Measurements from ENCODE around the gene MMP27. TPM values are rescaled to one million over a fixed set of nuclear protein-coding genes. Genes with fewer than 3 reads are reported as not detected.
A peak's percentile ranks its signal among the peaks of the same experiment; 100 is the strongest.

Gene MMP27
- total and polyA plus RNA-seq, 4 donors, result 0.50 TPM; not detected in 3

DNA sequence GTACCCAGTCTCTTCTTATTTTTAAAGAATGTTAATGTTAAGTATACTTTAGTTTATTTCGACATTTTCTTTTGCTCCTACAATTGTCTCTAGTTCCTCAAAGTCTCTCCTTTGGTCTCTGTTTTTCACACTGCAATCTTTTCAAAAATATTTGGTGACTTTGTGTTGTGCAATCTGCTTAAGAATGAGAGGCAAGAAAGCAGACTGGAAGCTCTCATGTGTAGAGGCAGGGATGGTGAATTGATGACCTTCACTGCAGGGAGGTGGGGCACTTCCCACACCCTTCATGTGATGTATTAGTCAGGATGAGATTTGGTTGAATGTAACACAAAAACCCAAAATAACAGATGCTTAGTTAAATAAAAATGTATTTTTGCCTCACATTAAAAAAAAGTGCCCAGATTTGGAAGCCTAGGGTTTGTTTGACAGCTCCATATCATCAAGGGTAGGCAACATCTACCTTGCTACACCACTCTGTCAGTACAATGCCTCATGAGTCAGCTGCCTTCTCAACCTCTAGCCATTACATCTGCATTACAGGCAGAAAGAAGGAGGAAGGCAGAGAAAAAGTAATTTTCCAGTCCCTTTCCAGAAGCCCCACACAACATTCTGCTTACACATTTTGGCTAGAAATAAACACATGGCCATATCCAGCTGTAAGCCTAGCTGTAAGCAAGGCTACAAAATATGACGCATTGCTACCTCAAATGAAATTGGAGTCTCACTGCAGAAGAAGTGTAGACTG, 3.8 kb upstream of the MMP27 start:
- Histone ChIP-seq H3K36me3 (ENCODE audit: control insufficient read depth in 1 of 2, insufficient read depth in 2 of 2, low read length in 1 of 2) (no peaks in the 10 kb centered on the region), H3K27ac (ENCODE audit: low read depth in 1 of 2, low read length in 2 of 2) (no peak overlapping the region), H3K4me3 (ENCODE audit: low read length in 2 of 2) (no peak overlapping the region), H3K9me3 (ENCODE audit: control insufficient read depth, low read length) (no peaks in the 10 kb centered on the region), H3K4me1 (ENCODE audit: control insufficient read depth in 1 of 2, insufficient read depth in 2 of 2, low read length in 2 of 2) (no peaks in the 10 kb centered on the region), H3K27me3 (ENCODE audit: control insufficient read depth in 1 of 2, insufficient read depth in 2 of 2, low read length in 1 of 2) (no peaks in the 10 kb centered on the region)
- ATAC-seq (ENCODE audit: low FRiP score), result no peak
- intact Hi-C loops (cut with DNase I), result no loop called here
- DNase-seq, result no peak
- 88 to 89% methylated on average over 2 of the region's 2 CpGs for WGBS, 2 donors

DNA sequence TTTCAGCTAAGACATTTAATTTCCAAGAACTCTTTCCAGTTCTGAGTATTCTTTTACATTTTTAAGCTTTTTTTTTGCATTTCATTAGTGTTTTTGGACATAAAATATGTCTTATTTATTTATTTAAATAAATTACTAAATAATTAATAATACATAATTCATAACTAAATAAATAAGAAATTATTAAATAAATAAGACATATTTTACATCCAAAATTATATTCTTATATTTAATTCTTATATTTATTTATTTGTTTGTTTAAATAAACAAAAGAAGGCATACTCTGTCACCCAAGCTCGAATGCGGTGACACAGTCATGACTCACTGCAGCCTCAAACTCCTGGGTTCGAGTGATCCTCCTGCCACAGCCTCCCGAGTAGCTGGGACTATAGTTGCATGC, 3.1 kb upstream of the MMP27 start:
- H3K27ac ChIP-seq (ENCODE audit: low read depth in 1 of 2, low read length in 2 of 2), result no peak overlapping the region
- intact Hi-C loops (cut with DNase I), result no loop called here
- H3K9me3 ChIP-seq (ENCODE audit: control insufficient read depth, low read length), result no peaks in the 10 kb centered on the region
- 59 to 72% methylated on average over 4 of the region's 4 CpGs for WGBS, 2 donors
- H3K36me3 ChIP-seq (ENCODE audit: control insufficient read depth in 1 of 2, insufficient read depth in 2 of 2, low read length in 1 of 2), result no peaks in the 10 kb centered on the region
- DNase-seq (no peak), ATAC-seq (ENCODE audit: low FRiP score) (no peak)
- H3K27me3 ChIP-seq (ENCODE audit: control insufficient read depth in 1 of 2, insufficient read depth in 2 of 2, low read length in 1 of 2), result no peaks in the 10 kb centered on the region
- H3K4me1 ChIP-seq (ENCODE audit: control insufficient read depth in 1 of 2, insufficient read depth in 2 of 2, low read length in 2 of 2), result no peaks in the 10 kb centered on the region
- H3K4me3 ChIP-seq (ENCODE audit: low read length in 2 of 2), result no peak overlapping the region

DNA sequence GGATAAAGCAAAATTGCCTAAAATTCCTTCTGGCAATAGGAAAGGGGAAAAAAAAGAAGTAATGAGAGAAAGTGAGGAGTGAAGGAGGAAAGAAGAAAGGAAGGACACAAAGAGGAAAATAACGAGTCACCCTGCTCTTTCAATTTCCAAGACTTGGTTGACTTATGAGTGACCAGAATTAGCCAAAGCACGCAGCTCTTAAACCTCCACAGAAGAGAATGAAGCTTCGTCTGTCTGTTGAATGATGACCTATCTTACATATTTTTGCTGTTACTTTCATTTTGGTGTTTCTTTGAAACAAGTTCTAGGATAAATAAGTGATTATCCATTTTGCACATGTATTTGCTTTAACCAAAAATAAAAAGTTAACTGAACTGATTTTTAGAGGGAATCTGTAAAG, 728 bp downstream of the MMP27 start:
- 66 to 73% methylated on average over 3 of the region's 3 CpGs for WGBS, 2 donors
- ATAC-seq (ENCODE audit: low FRiP score) (no peak), DNase-seq (no peak)
- Histone ChIP-seq H3K4me1 (ENCODE audit: control insufficient read depth in 1 of 2, insufficient read depth in 2 of 2, low read length in 2 of 2) (no peaks in the 10 kb centered on the region), H3K4me3 (ENCODE audit: low read length in 2 of 2) (no peak overlapping the region), H3K27me3 (ENCODE audit: control insufficient read depth in 1 of 2, insufficient read depth in 2 of 2, low read length in 1 of 2) (no peaks in the 10 kb centered on the region), H3K36me3 (ENCODE audit: control insufficient read depth in 1 of 2, insufficient read depth in 2 of 2, low read length in 1 of 2) (no peaks in the 10 kb centered on the region), H3K9me3 (ENCODE audit: control insufficient read depth, low read length) (no peaks in the 10 kb centered on the region), H3K27ac (ENCODE audit: low read depth in 1 of 2, low read length in 2 of 2) (no peak overlapping the region)
- intact Hi-C loops (cut with DNase I), result no loop called here

DNA sequence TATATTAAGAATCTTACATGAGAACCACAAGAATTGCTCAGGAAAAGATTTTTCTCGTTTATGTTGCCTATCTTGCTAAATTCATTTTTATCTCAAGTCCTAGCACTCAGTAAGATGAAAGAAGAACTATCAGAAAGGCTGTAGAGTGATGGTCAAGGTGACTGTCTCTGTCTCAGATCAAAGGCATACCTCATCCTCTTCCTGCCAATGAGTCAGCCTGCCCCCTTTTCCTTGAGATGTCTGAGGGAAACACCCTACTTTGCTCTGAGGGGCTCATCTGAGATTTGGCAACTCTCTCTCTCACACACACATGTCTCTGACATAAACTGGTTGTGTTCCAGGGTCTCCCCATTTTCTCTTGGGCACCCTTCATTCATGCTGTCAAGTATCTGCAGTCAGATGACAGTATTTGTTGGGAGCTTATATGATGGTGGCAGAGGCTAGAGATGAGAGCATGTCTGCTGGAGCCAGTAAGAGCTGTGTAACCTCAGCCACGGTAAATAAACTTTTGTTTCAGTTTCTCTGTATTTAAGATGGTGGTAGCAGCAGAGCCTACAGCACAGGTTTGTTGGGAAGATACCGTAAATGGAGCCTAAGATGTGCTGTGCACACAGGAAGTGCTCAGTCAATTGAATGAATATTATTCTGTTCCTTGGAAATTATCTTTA, 1.6 kb downstream of the MMP27 start:
- no peaks in the 10 kb centered on the region for H3K36me3 ChIP-seq (ENCODE audit: control insufficient read depth in 1 of 2, insufficient read depth in 2 of 2, low read length in 1 of 2)
- 73 to 82% methylated on average over 3 of the region's 3 CpGs for WGBS, 2 donors
- H3K27me3 ChIP-seq (ENCODE audit: control insufficient read depth in 1 of 2, insufficient read depth in 2 of 2, low read length in 1 of 2), result no peaks in the 10 kb centered on the region
- intact Hi-C loops (cut with DNase I), result no loop called here
- H3K9me3 ChIP-seq (ENCODE audit: control insufficient read depth, low read length), result no peaks in the 10 kb centered on the region
- H3K4me1 ChIP-seq (ENCODE audit: control insufficient read depth in 1 of 2, insufficient read depth in 2 of 2, low read length in 2 of 2), result no peaks in the 10 kb centered on the region
- ATAC-seq (ENCODE audit: low FRiP score), result no peak
- H3K27ac ChIP-seq (ENCODE audit: low read depth in 1 of 2, low read length in 2 of 2), result no peak overlapping the region
- no peak for DNase-seq
- H3K4me3 ChIP-seq (ENCODE audit: low read length in 2 of 2), result no peak overlapping the region

DNA sequence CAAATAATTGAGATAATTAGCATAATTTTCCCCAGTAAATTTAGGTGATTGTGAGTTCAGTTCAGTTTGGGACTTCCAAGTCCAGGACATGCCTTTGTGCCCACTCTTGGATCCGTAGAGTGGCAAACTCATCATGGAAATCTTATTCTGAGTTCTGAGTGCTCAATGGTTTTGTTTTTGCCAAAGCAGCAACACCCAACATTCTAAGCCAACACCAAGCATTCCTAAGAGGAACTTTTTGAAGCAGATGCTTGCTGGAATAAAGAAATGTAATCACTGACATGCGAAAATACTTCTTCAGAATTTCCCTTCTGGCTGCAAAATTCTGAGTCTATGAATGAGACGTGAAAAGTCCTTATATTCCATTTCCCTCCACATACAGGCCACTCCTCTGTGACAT, 10.4 kb downstream of the MMP27 start:
- no peak overlapping the region for H3K27ac ChIP-seq (ENCODE audit: low read depth in 1 of 2, low read length in 2 of 2)
- WGBS, 2 donors, result 75 to 78% methylated on average over 3 of the region's 3 CpGs
- ATAC-seq (ENCODE audit: low FRiP score) (no peak), DNase-seq (no peak)
- H3K9me3 ChIP-seq (ENCODE audit: control insufficient read depth, low read length), result no peaks in the 10 kb centered on the region
- H3K4me3 ChIP-seq (ENCODE audit: low read length in 2 of 2), result no peak overlapping the region
- intact Hi-C loops (cut with DNase I), result no loop called here
- H3K4me1 ChIP-seq (ENCODE audit: control insufficient read depth in 1 of 2, insufficient read depth in 2 of 2, low read length in 2 of 2), result no peaks in the 10 kb centered on the region
- H3K27me3 ChIP-seq (ENCODE audit: control insufficient read depth in 1 of 2, insufficient read depth in 2 of 2, low read length in 1 of 2), result no peaks in the 10 kb centered on the region
- H3K36me3 ChIP-seq (ENCODE audit: control insufficient read depth in 1 of 2, insufficient read depth in 2 of 2, low read length in 1 of 2), result no peaks in the 10 kb centered on the region

DNA sequence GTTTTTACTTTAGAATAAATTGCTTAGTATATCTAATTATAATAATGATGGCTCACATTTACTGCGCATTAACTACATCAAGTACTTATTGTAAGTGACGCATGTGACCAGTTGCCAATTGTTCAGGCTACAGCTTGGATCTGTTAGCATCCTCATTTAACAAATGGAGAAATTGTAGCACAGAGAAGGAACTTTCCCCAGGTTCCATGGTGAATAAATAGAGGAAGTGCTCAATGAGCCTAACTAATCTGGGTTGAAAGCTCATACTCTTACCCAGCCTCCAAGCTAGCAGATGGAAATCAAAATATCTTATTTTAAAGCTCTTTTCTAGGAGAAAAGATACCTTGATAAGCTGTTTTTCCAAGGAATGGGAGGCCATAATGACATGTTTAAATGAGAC, 19.8 kb downstream of the MMP27 start:
- Histone ChIP-seq H3K4me3 (ENCODE audit: low read length in 2 of 2) (no peak overlapping the region), H3K27me3 (ENCODE audit: control insufficient read depth in 1 of 2, insufficient read depth in 2 of 2, low read length in 1 of 2) (no peaks in the 10 kb centered on the region), H3K4me1 (ENCODE audit: control insufficient read depth in 1 of 2, insufficient read depth in 2 of 2, low read length in 2 of 2) (no peaks in the 10 kb centered on the region), H3K36me3 (ENCODE audit: control insufficient read depth in 1 of 2, insufficient read depth in 2 of 2, low read length in 1 of 2) (no peaks in the 10 kb centered on the region), H3K27ac (ENCODE audit: low read depth in 1 of 2, low read length in 2 of 2) (no peak overlapping the region), H3K9me3 (ENCODE audit: control insufficient read depth, low read length) (no peaks in the 10 kb centered on the region)
- DNase-seq, result no peak
- 92 to 98% methylated on average over 2 of the region's 2 CpGs for WGBS, 2 donors
- ATAC-seq (ENCODE audit: low FRiP score), result no peak
- intact Hi-C loops (cut with DNase I), result no loop called here

DNA sequence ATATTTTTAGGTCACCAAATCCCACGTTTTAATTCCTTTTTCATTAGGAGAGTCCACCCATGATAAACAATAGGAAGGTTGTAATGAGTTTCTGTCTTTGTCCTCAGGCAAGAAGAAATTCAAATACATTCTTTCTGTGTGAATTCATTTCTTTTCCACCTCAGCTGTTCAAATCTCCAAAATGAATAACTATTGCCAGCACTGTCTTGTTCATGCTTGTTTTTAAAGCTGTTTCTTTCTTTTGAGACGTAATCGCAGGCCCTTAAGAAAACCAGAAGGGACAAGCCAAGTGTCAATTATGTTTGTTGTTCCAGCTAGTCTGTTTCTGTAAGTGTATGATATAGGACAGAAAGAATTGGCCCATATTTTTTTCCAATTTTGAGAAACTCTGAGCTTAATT, 20.2 kb downstream of the MMP27 start:
- H3K4me3 ChIP-seq (ENCODE audit: low read length in 2 of 2), result no peak overlapping the region
- H3K27ac ChIP-seq (ENCODE audit: low read depth in 1 of 2, low read length in 2 of 2), result no peak overlapping the region
- DNase-seq, result no peak
- no peaks in the 10 kb centered on the region for H3K9me3 ChIP-seq (ENCODE audit: control insufficient read depth, low read length)
- H3K4me1 ChIP-seq (ENCODE audit: control insufficient read depth in 1 of 2, insufficient read depth in 2 of 2, low read length in 2 of 2), result no peaks in the 10 kb centered on the region
- no peaks in the 10 kb centered on the region for H3K27me3 ChIP-seq (ENCODE audit: control insufficient read depth in 1 of 2, insufficient read depth in 2 of 2, low read length in 1 of 2)
- WGBS, 2 donors, result 14 to 16% methylated on average over 3 of the region's 3 CpGs
- no peaks in the 10 kb centered on the region for H3K36me3 ChIP-seq (ENCODE audit: control insufficient read depth in 1 of 2, insufficient read depth in 2 of 2, low read length in 1 of 2)
- intact Hi-C loops (cut with DNase I), result no loop called here
- ATAC-seq (ENCODE audit: low FRiP score), result no peak

DNA sequence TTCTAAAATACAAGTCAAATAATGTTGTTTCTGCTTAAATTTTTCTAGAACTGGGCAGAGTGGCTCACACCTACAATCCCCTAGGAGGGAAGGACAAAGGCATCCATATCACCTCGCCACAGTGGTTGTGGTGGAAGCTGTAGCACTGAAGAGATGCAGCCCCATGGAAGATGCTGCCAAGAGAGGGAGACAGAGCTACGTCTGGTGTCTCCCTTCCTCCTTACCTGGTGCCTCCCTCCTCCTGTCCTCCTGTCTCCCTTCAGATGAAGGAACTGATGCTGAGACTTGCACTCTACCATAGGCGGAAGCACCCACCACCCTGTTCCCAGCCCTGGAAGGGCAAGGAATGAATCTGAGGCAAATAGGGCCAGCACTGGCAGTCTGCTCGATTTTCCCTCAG, 22.3 kb downstream of the MMP27 start:
- H3K27ac ChIP-seq (ENCODE audit: low read depth in 1 of 2, low read length in 2 of 2), result no peak overlapping the region
- intact Hi-C loops (cut with DNase I), result no loop called here
- WGBS, 2 donors, result 54 to 58% methylated on average over 4 of the region's 4 CpGs
- H3K27me3 ChIP-seq (ENCODE audit: control insufficient read depth in 1 of 2, insufficient read depth in 2 of 2, low read length in 1 of 2), result no peaks in the 10 kb centered on the region
- DNase-seq (no peak), ATAC-seq (ENCODE audit: low FRiP score) (no peak)
- H3K9me3 ChIP-seq (ENCODE audit: control insufficient read depth, low read length), result no peaks in the 10 kb centered on the region
- no peaks in the 10 kb centered on the region for H3K4me1 ChIP-seq (ENCODE audit: control insufficient read depth in 1 of 2, insufficient read depth in 2 of 2, low read length in 2 of 2)
- H3K36me3 ChIP-seq (ENCODE audit: control insufficient read depth in 1 of 2, insufficient read depth in 2 of 2, low read length in 1 of 2), result no peaks in the 10 kb centered on the region
- H3K4me3 ChIP-seq (ENCODE audit: low read length in 2 of 2), result no peak overlapping the region

DNA sequence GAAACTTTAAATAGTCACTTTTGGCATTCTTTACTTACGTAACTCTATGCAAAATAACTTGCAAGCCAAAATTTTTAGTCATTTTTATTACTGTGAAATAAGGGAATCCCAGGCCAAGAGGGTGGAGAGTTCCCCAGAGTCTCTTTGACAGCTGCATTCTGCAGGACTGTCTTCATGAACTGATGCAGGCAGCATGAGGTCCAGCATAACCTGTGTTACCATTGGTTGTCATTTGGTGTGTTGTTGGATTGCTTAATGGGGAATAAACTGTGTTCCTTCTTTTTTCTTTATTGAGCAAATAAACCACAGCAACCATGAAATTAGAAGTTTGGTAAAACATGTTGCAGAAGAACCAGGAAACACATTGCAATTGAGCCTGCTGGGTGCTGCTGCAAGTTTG, 24.6 kb downstream of the MMP27 start:
- intact Hi-C loops (cut with DNase I), result no loop called here
- H3K27me3 ChIP-seq (ENCODE audit: control insufficient read depth in 1 of 2, insufficient read depth in 2 of 2, low read length in 1 of 2), result no peaks in the 10 kb centered on the region
- 3 to 4% methylated on average over 1 of the region's 1 CpG for WGBS, 2 donors
- no peak overlapping the region for H3K27ac ChIP-seq (ENCODE audit: low read depth in 1 of 2, low read length in 2 of 2)
- ATAC-seq (ENCODE audit: low FRiP score), result peak; percentile 70
- H3K4me3 ChIP-seq (ENCODE audit: low read length in 2 of 2), result no peak overlapping the region
- no peaks in the 10 kb centered on the region for H3K9me3 ChIP-seq (ENCODE audit: control insufficient read depth, low read length)
- H3K36me3 ChIP-seq (ENCODE audit: control insufficient read depth in 1 of 2, insufficient read depth in 2 of 2, low read length in 1 of 2), result no peaks in the 10 kb centered on the region
- no peaks in the 10 kb centered on the region for H3K4me1 ChIP-seq (ENCODE audit: control insufficient read depth in 1 of 2, insufficient read depth in 2 of 2, low read length in 2 of 2)
- no peak for DNase-seq
